Measurements from ENCODE around the gene FAF1. TPM values are rescaled to one million over a fixed set of nuclear protein-coding genes. Genes with fewer than 3 reads are reported as not detected.

FAF1 gene
- total RNA-seq, 1 experiment from 2014 or later = 73.2 TPM

DNA sequence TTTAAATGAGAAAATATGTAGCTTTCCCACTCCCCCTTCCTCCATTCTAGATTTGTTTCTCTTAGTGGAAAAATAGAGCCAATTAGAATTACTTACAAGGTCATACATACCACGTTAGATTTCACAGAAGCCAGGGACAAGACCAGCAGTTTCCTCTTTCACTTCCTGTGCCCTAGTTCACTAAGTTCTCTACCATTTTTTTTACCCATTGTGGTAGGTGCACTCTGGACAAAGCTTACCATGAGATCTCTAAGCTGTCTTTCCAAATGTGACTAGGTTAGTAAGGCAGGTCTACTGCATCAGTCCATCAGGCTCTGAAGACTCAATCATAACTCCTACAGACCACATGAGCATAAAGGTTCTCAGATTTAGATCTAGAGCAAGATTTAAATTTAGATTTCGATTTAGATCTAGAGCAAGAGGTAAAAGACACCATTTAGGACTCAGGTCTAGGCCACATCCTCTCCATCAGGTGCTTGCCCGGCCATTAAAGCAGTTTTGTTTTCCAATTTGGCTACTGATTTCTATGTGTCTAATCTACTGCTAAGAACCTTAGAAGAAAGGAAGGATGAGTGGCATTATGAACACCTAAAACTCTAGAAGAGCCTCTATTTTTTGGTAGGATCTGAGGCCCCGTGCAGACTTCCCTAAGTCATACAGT is 235.3 kb downstream of the FAF1 start:
- Histone ChIP-seq H3K27me3 (ENCODE audit: insufficient read depth, low read length) (no peaks in the 10 kb centered on the region), H3K9ac (ENCODE audit: low read length) (no peak overlapping the region), H3K4me1 (ENCODE audit: control insufficient read depth in 1 of 2, insufficient read depth in 2 of 2, low read length in 2 of 2) (no peaks in the 10 kb centered on the region), H4K20me1 (ENCODE audit: insufficient read depth) (no peaks in the 10 kb centered on the region), H3K9me3 (ENCODE audit: control insufficient read depth in 1 of 2, insufficient read depth in 1 of 2, low read depth in 1 of 2, low read length in 2 of 2) (no peaks in the 10 kb centered on the region), H3K79me2 (ENCODE audit: insufficient read depth, low read length) (no peaks in the 10 kb centered on the region), H3K36me3 (ENCODE audit: control insufficient read depth in 1 of 2, insufficient read depth in 2 of 2, low read length in 2 of 2) (no peaks in the 10 kb centered on the region), H3K4me3 (replicated peaks in 1 of 2; ENCODE audit: low read depth in 1 of 2, low read length in 2 of 2) (no peak overlapping the region), H2AFZ (ENCODE audit: low read depth, low read length, poor library complexity, severe bottlenecking) (no peak overlapping the region), H3K4me2 (ENCODE audit: low read length) (no peak overlapping the region), H3K9me2 (ENCODE audit: insufficient read depth) (no peaks in the 10 kb centered on the region), H3K27ac (ENCODE audit: low read depth, low read length) (no peak overlapping the region)
- no TSS peak for BruUV-seq (replicated peaks)
- ATAC-seq (no peak), DNase-seq (ENCODE audit: low read depth, low spot score) (no peak)
- POLR2A ChIA-PET = no interaction called here
- RAD21 ChIA-PET (ENCODE audit: low non-redundant PET in 1 of 2, low total read pairs in 2 of 2, uncharacterized antibody in 2 of 2, unreplicated experiment in 2 of 2) = no interaction called here
- TF ChIP-seq SIN3A (IDR thresholded peaks at IDR 0.05; ENCODE audit: low read depth) (no peak), POLR2A (IDR thresholded peaks at IDR 0.05; ENCODE audit: borderline replicate concordance, extremely low read depth, insufficient read depth, insufficient read length) (no peak), SP1 (IDR thresholded peaks at IDR 0.05; ENCODE audit: low read depth) (no peak), FOSL1 (IDR thresholded peaks at IDR 0.05; ENCODE audit: low read depth) (no peak), EZH2phosphoT487 (IDR thresholded peaks at IDR 0.05; ENCODE audit: borderline replicate concordance) (no peak), ELF1 (IDR thresholded peaks at IDR 0.05; ENCODE audit: borderline replicate concordance, low read depth) (no peak), ZFX (IDR thresholded peaks at IDR 0.05) (no peak), JUND (IDR thresholded peaks at IDR 0.05) (no peak), ZNF274 (IDR thresholded peaks at IDR 0.05; ENCODE audit: low read depth, low read length) (no peak), EGR1 (IDR thresholded peaks at IDR 0.05; ENCODE audit: low read depth) (no peak)
- CTCF ChIA-PET = no interaction called here
- intact Hi-C loops (cut with micrococcal nuclease) = no loop called here

DNA sequence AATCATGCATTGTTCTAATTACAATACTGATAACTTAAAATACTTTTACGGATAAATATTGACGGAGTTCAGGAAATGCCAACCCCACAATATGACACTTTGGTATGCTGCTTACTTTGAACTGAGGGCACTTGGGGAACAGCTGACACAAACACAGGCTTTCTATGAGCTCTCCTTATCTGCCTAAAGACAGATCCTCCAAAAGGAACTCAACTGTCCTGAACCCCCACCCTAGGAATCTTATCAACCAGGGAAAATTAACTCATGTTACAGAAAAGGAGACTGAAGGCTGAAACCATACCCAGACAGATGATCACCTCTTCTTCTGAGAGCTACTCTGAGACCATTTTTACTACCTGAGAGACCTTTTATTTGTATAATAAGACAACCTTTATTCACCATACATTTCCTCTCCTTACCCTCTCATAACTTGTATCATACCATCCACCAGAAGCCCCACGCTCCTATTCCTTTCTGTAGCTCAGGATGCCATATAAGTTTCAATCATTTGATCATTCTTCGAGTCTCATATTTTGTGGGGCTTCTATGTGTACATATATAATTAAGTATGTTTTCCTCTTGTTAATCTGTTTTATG is 239.5 kb downstream of the FAF1 start:
- H3K4me3 ChIP-seq (replicated peaks in 1 of 2; ENCODE audit: low read depth in 1 of 2, low read length in 2 of 2) = no peak overlapping the region
- intact Hi-C loops (cut with micrococcal nuclease) = no loop called here
- H3K79me2 ChIP-seq (ENCODE audit: insufficient read depth, low read length) = no peaks in the 10 kb centered on the region
- ChIA-PET CTCF (no interaction called here), RAD21 (ENCODE audit: low non-redundant PET in 1 of 2, low total read pairs in 2 of 2, uncharacterized antibody in 2 of 2, unreplicated experiment in 2 of 2) (no interaction called here), POLR2A (no interaction called here)
- H3K27ac ChIP-seq (ENCODE audit: low read depth, low read length) = no peak overlapping the region
- BruUV-seq (replicated peaks) = no TSS peak
- no peak overlapping the region for H2AFZ ChIP-seq (ENCODE audit: low read depth, low read length, poor library complexity, severe bottlenecking)
- H3K36me3 ChIP-seq (ENCODE audit: control insufficient read depth in 1 of 2, insufficient read depth in 2 of 2, low read length in 2 of 2) = no peaks in the 10 kb centered on the region
- H3K27me3 ChIP-seq (ENCODE audit: insufficient read depth, low read length) = no peaks in the 10 kb centered on the region
- H3K9me3 ChIP-seq (ENCODE audit: control insufficient read depth in 1 of 2, insufficient read depth in 1 of 2, low read depth in 1 of 2, low read length in 2 of 2) = no peaks in the 10 kb centered on the region
- no peaks in the 10 kb centered on the region for H4K20me1 ChIP-seq (ENCODE audit: insufficient read depth)
- DNase-seq (ENCODE audit: low read depth, low spot score) (no peak), ATAC-seq (no peak)
- H3K9me2 ChIP-seq (ENCODE audit: insufficient read depth) = no peaks in the 10 kb centered on the region
- TF ChIP-seq ZFX (IDR thresholded peaks at IDR 0.05) (no peak), SP1 (IDR thresholded peaks at IDR 0.05; ENCODE audit: low read depth) (no peak), SRF (IDR thresholded peaks at IDR 0.05; ENCODE audit: low read depth) (no peak), TCF7L2 (IDR thresholded peaks at IDR 0.05; ENCODE audit: borderline replicate concordance, extremely low read depth, insufficient read depth, insufficient read length) (no peak), EGR1 (IDR thresholded peaks at IDR 0.05; ENCODE audit: low read depth) (no peak)
- TF ChIP-seq, protein P1, sequence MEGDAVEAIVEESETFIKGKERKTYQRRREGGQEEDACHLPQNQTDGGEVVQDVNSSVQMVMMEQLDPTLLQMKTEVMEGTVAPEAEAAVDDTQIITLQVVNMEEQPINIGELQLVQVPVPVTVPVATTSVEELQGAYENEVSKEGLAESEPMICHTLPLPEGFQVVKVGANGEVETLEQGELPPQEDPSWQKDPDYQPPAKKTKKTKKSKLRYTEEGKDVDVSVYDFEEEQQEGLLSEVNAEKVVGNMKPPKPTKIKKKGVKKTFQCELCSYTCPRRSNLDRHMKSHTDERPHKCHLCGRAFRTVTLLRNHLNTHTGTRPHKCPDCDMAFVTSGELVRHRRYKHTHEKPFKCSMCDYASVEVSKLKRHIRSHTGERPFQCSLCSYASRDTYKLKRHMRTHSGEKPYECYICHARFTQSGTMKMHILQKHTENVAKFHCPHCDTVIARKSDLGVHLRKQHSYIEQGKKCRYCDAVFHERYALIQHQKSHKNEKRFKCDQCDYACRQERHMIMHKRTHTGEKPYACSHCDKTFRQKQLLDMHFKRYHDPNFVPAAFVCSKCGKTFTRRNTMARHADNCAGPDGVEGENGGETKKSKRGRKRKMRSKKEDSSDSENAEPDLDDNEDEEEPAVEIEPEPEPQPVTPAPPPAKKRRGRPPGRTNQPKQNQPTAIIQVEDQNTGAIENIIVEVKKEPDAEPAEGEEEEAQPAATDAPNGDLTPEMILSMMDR (IDR thresholded peaks at IDR 0.05 in 2 of 3, conservative IDR thresholded peaks at IDR 0.05 in 1 of 3; ENCODE audit: borderline replicate concordance in 1 of 3, insufficient read depth in 1 of 3, low read depth in 2 of 3, low read length in 2 of 3) = no peak
- H3K9ac ChIP-seq (ENCODE audit: low read length) = no peak overlapping the region
- no peak overlapping the region for H3K4me2 ChIP-seq (ENCODE audit: low read length)
- H3K4me1 ChIP-seq (ENCODE audit: control insufficient read depth in 1 of 2, insufficient read depth in 2 of 2, low read length in 2 of 2) = no peaks in the 10 kb centered on the region
